Femur (tissue), 1 donor: ENCODE data around the gene FAM217A.
"Not testable (repeated sequence)": the region's sequence is repeated elsewhere in the genome, so short reads cannot be mapped to it uniquely, and the experiment has no call there.

Source experiments
- DNase-seq: peaks from one replicate; pipeline ENCODE4 v3.0.0-alpha.2; 2017

The FAM217A gene

DNA sequence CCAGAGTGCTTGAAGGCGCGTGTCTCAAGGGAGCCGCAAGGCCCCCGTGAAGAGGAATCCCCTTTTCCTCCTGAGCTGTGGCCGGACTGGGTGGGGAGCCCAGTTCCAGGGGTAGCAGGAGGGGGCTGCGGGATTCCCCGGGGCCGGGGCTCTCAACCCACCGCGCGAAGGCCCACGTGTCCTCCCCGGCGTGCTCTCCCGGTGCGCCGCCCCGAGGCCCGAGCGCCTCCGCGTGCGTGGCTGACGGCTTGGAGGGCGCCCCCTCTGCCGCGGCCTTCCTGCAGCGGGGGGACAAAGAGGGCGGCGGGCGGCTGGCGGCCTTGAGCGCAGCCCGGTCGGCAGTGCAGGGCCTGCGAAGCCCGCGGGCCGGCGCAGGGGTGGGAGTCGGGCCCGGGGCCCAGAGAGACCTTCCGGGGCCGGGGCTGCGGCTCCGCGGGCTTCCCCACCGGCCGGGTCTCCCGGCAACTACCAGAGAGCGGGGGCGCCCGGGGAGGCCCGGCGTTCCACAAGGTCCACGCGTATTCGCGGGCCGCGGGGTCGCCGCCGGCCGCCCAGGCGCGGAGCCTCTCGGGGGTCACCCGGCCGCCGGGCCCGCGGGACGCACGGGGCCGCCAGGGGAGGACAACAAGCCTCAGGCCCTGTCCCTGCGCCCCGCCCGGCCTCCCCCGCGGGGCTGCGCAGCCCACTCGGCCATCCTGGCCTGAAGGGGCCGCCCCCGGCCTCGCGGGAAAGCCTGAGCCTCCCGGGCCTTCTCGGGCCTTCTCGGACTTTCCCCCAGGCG, at the start of gene FAM217A:
TSS of gene FAM217A (minus strand) at position 447 of the 781 bp plus-strand sequence. CDS start 1,723 bp downstream, outside the sequence.
- DNase-seq, result no peak

- DNase-seq, result no peak
Measured at GRCh38 chr6:4128072-4128471, 49.1 kb upstream of the FAM217A start.

DNA sequence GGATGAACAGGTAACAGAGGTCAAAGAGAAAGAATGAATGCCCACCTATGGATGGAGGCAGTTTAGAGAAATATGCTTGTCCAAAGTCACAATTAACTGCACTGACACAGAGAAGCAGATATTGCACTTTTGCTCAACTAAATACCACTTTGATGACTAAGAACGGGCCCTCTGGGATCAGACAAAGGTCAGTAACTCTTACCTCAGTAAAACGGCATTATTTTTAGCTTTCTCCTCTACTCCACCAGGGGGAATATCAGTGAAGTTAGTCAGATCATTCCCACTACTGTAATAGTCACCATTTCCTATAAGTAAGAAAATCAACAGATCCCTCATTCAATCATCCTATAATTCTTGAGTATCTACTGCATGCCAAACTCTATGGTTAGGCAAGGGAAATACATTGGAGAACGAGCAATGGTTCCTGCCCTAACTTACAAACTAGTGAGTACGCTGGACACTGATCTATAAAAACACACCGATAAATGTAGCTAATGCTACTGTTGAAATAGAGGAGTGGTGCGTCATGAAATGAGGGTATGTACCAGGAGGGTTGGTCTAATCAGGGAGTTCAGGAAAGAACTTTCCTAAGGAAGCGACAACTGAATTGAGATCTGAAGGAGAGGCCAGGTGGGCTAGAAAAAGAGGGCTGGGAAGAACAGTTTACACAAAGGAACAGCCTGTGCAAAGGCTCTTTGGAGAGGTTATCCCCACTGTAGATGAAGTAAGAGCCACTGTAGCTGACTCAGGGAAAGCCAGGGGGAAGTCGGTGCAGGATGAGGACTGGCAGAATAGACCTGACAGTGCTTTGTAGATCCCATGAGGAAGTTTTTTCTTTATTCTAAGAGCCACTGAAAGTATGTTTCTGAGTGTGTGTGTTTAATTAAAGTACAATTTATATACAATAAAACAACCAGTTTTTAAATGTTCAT, 47.3 kb upstream of the FAM217A start:
- no peak for DNase-seq

GRCh38 chr6:4125500-4125899, 46.6 kb upstream of the FAM217A start:
- no peak for DNase-seq

DNA sequence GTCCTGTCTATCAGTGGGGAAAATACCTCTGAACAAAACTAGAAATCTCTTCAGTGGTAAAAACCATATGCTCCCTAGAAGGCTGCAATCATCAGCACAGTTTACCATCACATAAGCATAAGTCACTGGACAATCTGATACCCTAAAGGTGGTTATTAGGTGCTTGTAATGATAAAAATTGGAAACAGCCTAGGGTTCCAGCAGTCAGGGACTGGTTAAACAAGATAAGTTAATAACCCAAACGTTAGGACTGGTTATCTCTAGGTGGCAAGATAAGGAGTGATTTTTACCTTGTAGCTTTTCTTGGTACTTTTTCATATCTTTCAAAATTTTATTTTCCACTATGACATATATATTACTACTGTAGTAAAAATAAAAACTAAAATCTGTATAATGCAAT, 45.4 kb upstream of the FAM217A start:
- no peak for DNase-seq

DNA sequence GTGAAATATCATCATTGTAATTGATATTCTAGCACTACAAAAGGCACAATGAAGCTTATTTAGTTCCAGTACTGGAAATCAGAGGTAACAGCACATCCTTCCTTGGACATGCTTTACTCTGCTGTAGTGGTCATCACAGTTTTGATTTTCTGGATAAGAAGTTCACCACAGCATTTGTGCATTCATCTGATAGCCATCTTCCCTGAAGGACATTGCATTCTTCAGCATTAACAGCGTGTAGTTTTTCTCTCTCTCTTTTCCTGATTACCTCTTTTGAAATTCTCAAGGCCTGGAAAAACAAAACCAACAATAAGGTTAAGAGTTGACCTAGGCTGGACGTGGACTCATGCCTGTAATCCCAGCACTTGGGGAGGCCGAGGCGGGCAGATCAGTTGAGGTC, 36.8 kb upstream of the FAM217A start:
- no peak for DNase-seq

- no peak for DNase-seq
Measured at GRCh38 chr6:4114123-4114522, 35.2 kb upstream of the FAM217A start.

DNA sequence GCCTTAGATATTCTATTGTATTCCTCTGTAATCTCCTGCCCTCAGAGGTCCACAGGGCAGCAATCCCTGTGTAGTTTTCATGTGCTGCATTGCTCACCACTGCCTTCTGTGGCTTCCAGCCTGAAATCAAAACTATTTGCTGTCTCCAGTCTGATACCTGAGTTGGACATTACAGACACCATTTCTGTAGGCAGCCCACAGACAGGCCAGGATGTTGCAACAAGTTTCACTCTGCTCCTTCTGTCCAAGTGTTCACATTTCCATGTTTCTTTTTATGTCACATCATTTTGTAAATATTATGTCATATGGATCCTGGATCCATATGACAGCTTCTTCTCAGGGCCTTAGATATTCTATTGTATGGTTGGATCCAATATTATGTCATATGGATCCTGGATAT, 34.7 kb upstream of the FAM217A start:
- DNase-seq, result no peak

GRCh38 chr6:4112366-4112765, 33.4 kb upstream of the FAM217A start:
- no peak for DNase-seq

DNA sequence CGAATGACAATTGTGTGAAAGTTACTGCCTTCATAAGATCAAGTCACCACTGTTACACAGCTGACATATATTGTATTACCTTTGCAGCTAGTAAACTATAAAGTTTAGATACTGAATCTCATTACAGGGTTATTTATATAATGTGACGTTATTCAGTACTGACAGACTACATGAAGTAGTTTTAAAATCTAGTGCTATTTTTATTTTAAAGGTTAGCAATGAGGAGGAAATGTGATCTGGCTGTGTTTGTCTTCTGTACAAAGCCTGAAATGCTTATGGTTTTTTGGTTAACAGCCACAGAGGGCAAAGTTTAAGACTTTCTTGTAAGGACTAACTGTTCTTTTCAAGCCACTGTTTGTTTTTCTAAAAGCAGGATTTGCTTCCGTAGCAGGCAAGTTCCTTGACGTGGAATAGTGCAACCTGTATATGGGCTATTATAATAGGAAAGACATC, 30.5 kb upstream of the FAM217A start:
- DNase-seq, result not testable (repeated sequence)

- no peak for DNase-seq
Measured at GRCh38 chr6:4108561-4109093, 29.7 kb upstream of the FAM217A start.

DNA sequence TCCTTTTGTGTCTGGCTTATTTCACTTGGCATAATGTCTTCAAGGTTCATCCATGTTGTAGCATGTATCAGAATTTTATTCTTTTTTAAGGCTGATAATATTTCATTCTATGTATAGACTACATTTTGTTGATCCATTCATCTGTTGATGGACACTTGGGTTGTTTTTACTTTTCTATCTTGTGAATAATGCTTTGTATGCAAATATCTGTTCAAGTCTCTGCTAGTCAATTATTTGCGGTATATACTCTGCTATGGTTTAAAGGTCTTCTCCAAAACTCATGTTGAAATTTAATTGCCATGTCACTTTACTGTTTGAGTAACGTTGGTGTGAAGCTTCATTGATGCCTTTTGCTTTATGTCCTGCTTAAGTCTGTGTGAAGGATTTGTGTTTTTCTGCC, 28.9 kb upstream of the FAM217A start:
- no peak for DNase-seq

GRCh38 chr6:4105980-4106536, 27.1 kb upstream of the FAM217A start:
- DNase-seq, result no peak

DNA sequence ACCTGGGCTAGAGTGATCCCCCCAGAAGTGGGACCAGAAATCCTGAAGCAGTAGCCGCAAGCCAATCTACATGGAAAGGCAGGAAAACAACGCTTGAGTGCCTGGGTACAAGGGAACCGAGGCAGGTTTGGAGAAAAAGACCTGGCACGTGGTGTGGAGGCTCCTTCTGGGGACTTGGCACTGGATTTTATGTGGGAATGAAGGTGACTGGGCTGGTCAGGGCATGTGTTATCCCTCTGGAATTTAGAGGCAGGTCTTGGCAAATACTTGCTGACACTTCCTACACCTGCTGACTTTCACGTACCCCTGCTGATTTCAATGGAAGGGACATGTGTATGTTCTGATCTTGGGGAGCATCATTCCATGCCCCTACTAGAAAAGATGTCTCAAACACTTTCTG, 25.0 kb upstream of the FAM217A start:
- no peak for DNase-seq

DNA sequence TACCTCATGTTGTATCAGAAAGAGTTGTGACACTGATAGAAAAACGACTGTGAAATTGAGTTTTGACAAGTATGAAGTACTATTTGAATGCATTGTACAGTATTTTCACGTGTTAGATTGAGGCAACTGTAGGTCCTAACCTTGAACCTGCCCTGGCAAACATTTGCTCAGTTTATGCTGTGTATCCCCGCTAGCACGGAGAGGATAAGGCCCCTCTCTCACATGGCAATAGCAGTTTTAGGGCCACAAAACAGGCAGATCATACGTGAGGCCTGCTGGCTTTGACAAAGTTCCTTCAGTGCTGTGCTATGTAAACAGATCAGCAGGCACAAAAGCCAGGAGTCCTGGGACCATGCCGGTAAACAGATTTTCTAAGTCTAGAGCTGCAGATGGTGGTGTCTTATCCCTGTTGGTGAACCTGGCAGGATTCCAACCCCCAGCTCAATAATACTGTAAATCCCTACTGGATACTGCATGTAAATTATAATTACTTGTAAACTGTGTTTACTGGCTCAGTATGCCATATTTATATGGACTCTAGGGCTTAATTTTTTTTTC, 23.8 kb upstream of the FAM217A start:
- no peak for DNase-seq

DNA sequence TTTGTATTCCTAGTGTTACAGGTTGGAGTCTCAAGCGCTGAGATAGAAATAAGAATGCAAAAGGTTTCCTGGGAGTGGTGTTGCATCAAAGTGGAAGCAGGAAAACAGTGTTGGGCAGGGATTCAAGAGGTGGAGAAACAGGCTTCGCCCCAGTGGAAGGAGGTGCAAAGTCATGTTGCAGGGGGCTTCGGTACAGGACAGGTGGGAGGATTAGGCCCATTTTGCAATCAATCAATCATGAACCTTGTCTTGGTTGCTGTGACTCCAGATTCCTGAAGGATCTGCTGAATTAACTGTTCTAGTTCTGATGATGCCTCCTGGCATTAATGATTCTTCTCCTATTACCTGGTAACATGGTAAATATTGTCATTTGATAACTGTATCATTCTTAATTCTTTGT, 22.4 kb upstream of the FAM217A start:
- no peak for DNase-seq

DNA sequence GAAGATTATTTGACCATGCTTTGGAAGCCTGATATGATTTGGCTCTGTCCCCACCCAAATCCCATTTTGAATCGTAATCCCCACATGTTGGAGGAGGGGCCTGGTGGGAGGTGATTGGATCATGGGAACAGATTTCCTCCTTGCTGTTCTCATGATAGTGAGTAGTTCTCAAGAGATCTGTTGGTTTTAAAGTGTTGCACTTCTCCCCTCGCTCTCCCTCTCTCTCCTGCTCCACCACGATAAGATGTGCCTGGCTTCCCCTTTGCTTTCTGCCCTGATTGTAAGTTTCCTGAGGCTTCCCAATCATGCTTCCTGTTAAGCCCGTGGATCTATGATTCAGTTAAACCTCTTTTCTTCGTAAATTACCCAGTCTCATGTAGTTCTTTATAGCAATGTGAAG, 21.7 kb upstream of the FAM217A start:
- no peak for DNase-seq

- DNase-seq, result no peak
Measured at GRCh38 chr6:4093288-4093687, 14.4 kb upstream of the FAM217A start.

- no peak for DNase-seq
Measured at GRCh38 chr6:4091941-4092340, 13.0 kb upstream of the FAM217A start.

- not testable (repeated sequence) for DNase-seq
Measured at GRCh38 chr6:4090043-4090442, 11.1 kb upstream of the FAM217A start.

DNA sequence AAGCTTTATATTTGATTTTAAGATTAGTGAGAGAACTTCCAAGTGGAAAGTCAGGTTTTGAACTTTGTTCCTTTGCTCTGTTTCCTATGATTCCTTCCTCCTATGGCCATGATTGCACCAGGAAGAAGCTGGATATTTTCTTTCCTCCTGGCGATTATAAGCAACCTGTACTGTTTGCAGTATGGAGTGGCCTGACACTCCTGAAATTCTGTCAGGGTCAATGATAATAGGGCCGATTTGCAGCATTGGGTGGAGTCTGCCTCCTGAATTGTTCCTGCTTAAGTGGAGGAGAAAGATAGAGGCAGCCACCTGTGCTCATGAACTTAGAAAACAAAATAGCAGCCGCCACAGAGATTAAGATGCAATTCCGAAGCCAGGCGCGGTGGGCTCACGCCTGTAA, 9.8 kb upstream of the FAM217A start:
- DNase-seq, result no peak

DNA sequence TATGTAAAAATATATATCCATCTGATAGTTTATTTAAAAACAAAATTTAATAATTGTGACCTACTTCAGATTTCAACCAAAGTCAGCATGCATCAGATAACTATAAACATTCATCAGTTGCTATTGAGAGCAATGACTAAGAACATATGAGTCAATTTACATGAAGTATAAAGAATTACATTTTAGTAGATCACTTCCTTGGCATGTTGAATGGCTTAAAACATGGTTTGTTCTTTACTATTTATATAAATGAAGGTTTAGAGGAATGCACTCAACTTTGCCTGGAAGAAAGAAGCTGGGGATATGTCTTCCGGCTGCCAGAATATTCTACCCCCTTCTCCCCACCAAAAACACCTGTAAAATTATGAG, 6.4 kb upstream of the FAM217A start:
- no peak for DNase-seq
